Testis (tissue), 3 donors: Measurements from ENCODE around the gene ZFYVE27. TPM values are rescaled to one million over a fixed set of nuclear protein-coding genes. Genes with fewer than 3 reads are reported as not detected.

Experiments
- DNase-seq: peaks from one replicate; pipeline ENCODE4 v3.0.0-alpha.2; 2019
- H3K27ac ChIP-seq, 2 donors: fragments of 200-600 bp; sonication (generic); one replicate each; pipeline ENCODE4 v1.5.1; 2019
- H3K27me3 ChIP-seq: fragments of 200-600 bp; sonication (generic); one replicate; pipeline ENCODE4 v1.5.1; 2019
- H3K36me3 ChIP-seq: fragments of 200-600 bp; sonication (generic); one replicate; pipeline ENCODE4 v1.5.1; 2017; ENCODE audit warnings: low read depth; ENCODE audit errors: missing control alignments
- H3K4me1 ChIP-seq: fragments of 200-600 bp; sonication (generic); one replicate; pipeline ENCODE4 v1.5.1; 2019
- H3K4me3 ChIP-seq, 2 donors: fragments of 200-600 bp; sonication (generic); one replicate each; pipeline ENCODE4 v1.5.1; 2017 to 2019
- H3K9me3 ChIP-seq: fragments of 200-600 bp; sonication (generic); one replicate; pipeline ENCODE4 v1.5.1; 2017
- CTCF ChIP-seq, 3 experiments: fragments of 450-650 bp in 2 of 3; fragments of 200-600 bp in 1 of 3; sonication (generic) in 1 of 3; IDR thresholded peaks; one replicate each; pipeline ENCODE4 v1.5.1; 2016 to 2019; ENCODE audit warnings: antibody characterized with exemption in 3 of 3, mild to moderate bottlenecking in 2 of 3, moderate library complexity in 1 of 3
- POLR2A ChIP-seq: fragments of 450-650 bp; IDR thresholded peaks from one replicate; pipeline ENCODE4 v1.6.1; 2017; ENCODE audit warnings: antibody characterized with exemption, mild to moderate bottlenecking, moderate library complexity
- WGBS, 2 donors: methylation state at CpG; one replicate each; pipeline ENCODE4 v1.1.5; 2018; 5-methylcytosine and 5-hydroxymethylcytosine counted together
- intact Hi-C: fragments of 100-400 bp; cut with DNase I; formaldehyde crosslinking; loops from one replicate; pipeline ENCODE4 v1.15.1; 2023; ENCODE audit warnings: low total_unique reads
- polyA plus RNA-seq: library from polyadenylated mRNA; stranded (reverse); fragments of 350-450 nt; fragmentation: Illumina TruSeq; extraction: RNeasy Lipid Tissue Mini Kit (QIAGEN cat#74804); gene quantifications from one replicate; pipeline ENCODE4 v1.2.3, GENCODE V29; 2014; ENCODE audit warnings: low read depth, low replicate concordance; ENCODE audit not compliant: insufficient read depth
- total RNA-seq, 2 donors: library from RNA; depleted of rRNA; stranded (reverse); fragments of >200 nt; gene quantifications; one replicate each; pipeline ENCODE4 v1.2.3, GENCODE V29; 2016

The ZFYVE27 gene
- total and polyA plus RNA-seq, 3 donors from 2014 or later, result 38.4 to 66.4 (median 64.8) TPM

GRCh38 chr10:97805949-97806348 is 69.0 kb downstream of the ZFYVE27 start:
- TF ChIP-seq POLR2A, result no peak
- no peak for TF ChIP-seq CTCF (IDR thresholded peaks at IDR 0.05)
- intact Hi-C loops, result no loop called here

GRCh38 chr10:97810446-97810845 is 73.5 kb downstream of the ZFYVE27 start:
- no peak for DNase-seq
- H3K27me3 ChIP-seq, result no peaks in the 10 kb centered on the region
- no peaks in the 10 kb centered on the region for H3K4me1 ChIP-seq
- no peak overlapping the region for H3K27ac ChIP-seq
- H3K36me3 ChIP-seq, result no peaks in the 10 kb centered on the region
- 83 to 86% methylated on average over 7 of the region's 7 CpGs for whole genome bisulfite sequencing, 2 donors
- no peaks in the 10 kb centered on the region for H3K9me3 ChIP-seq
- no peak overlapping the region for H3K4me3 ChIP-seq
- intact Hi-C loops, result no loop called here
- TF ChIP-seq CTCF (IDR thresholded peaks at IDR 0.05), result no peak
- TF ChIP-seq POLR2A, result no peak

More at GRCh38 chr10:97805949-97806348, 69.0 kb downstream of the ZFYVE27 start:
- no peak overlapping the region for H3K27ac ChIP-seq
- no peaks in the 10 kb centered on the region for H3K27me3 ChIP-seq
- peaks cover 7% of the 10 kb centered on the region for H3K4me1 ChIP-seq
- DNase-seq, result no peak
- no peak overlapping the region for H3K4me3 ChIP-seq
- no peaks in the 10 kb centered on the region for H3K9me3 ChIP-seq
- H3K36me3 ChIP-seq, result no peaks in the 10 kb centered on the region
- WGBS, 2 donors, result 87 to 91% methylated on average over 6 of the region's 6 CpGs

Other genes with a start within 250 kb of the ZFYVE27 start
- gene MMS19, start 238.7 kb upstream of the ZFYVE27 start, total RNA-seq, result 100 to 1,000 TPM; 206 to 253 TPM
- gene MMS19, start 238.7 kb upstream of the ZFYVE27 start, polyA plus RNA-seq, result 109 TPM
- 100 to 1,000 TPM; 111 to 143 TPM for gene UBTD1, start 238.2 kb upstream of the ZFYVE27 start, total RNA-seq
- gene UBTD1, start 238.2 kb upstream of the ZFYVE27 start, polyA plus RNA-seq, result 74.1 TPM
- 1 to 10 TPM in 1 of 2 donors, under 1 TPM in 1; 0.43 to 1.9 TPM for gene ANKRD2, start 164.3 kb upstream of the ZFYVE27 start, total RNA-seq
- gene ANKRD2, start 164.3 kb upstream of the ZFYVE27 start, polyA plus RNA-seq, result 3.5 TPM
- gene HOGA1, start 152.7 kb upstream of the ZFYVE27 start, total RNA-seq, result under 1 TPM; 0.25 to 0.55 TPM
- 1.5 TPM for gene HOGA1, start 152.7 kb upstream of the ZFYVE27 start, polyA plus RNA-seq
- 100 to 1,000 TPM; 108 to 373 TPM for gene C10orf62, start 147.4 kb upstream of the ZFYVE27 start, total RNA-seq
- gene C10orf62, start 147.4 kb upstream of the ZFYVE27 start, polyA plus RNA-seq, result 304 TPM
- gene MORN4, start 103.6 kb upstream of the ZFYVE27 start, total RNA-seq, result 1 to 10 TPM; 7.1 to 7.5 TPM
- 23.3 TPM for gene MORN4, start 103.6 kb upstream of the ZFYVE27 start, polyA plus RNA-seq
- gene PI4K2A, start 96.5 kb upstream of the ZFYVE27 start, total RNA-seq, result 10 to 100 TPM; 27.4 to 31.0 TPM
- 24.2 TPM for gene PI4K2A, start 96.5 kb upstream of the ZFYVE27 start, polyA plus RNA-seq
- gene AVPI1, start 49.9 kb upstream of the ZFYVE27 start, total RNA-seq, result 10 to 100 TPM; 23.0 to 28.3 TPM
- 26.4 TPM for gene AVPI1, start 49.9 kb upstream of the ZFYVE27 start, polyA plus RNA-seq
- gene MARVELD1, start 23.4 kb upstream of the ZFYVE27 start, total RNA-seq, result 10 to 100 TPM in 1 of 2 donors, 1 to 10 TPM in 1; 8.7 to 13.6 TPM
- gene MARVELD1, start 23.4 kb upstream of the ZFYVE27 start, polyA plus RNA-seq, result 21.9 TPM
- gene SFRP5, start 34.9 kb downstream of the ZFYVE27 start, total RNA-seq, result 1 to 10 TPM in 1 of 2 donors, under 1 TPM in 1; 0.99 to 2.0 TPM
- gene SFRP5, start 34.9 kb downstream of the ZFYVE27 start, polyA plus RNA-seq, result 1.2 TPM
- 1 to 10 TPM; 1.1 TPM for gene GOLGA7B, start 112.7 kb downstream of the ZFYVE27 start, total RNA-seq
- gene GOLGA7B, start 112.7 kb downstream of the ZFYVE27 start, polyA plus RNA-seq, result 1.3 TPM